NCI-H446 treated with DMSO at 0.1 percent for 48 hours (cell line): ENCODE results near the gene ERF.

Experiments used
- DNase-seq: peaks from one replicate; lab custom pipeline; 2025; lab: John Stamatoyannopoulos, UW

ERF gene

GRCh38 chr19:42254850-42255765 lies at the start of gene ERF:
ERF (minus strand) TSS chr19:42255128; CDS start chr19:42254999, 129 bp downstream.
- peak; percentile 77 for DNase-seq

- DNase-seq = no peak
Observed at GRCh38 chr19:42303876-42304275, 48.9 kb upstream of the ERF start.

- no peak for DNase-seq
Observed at GRCh38 chr19:42303101-42303464, 48.2 kb upstream of the ERF start.

GRCh38 chr19:42301646-42302203 lies 46.8 kb upstream of the ERF start, which contains the start of gene PRR19:
PRR19 (plus strand) TSS chr19:42302132; CDS start chr19:42309585, 7,453 bp downstream.
- DNase-seq = no peak

- DNase-seq = no peak
Observed at GRCh38 chr19:42297039-42297438, 42.1 kb upstream of the ERF start.

GRCh38 chr19:42295831-42296525 lies 41.0 kb upstream of the ERF start:
- DNase-seq = no peak

GRCh38 chr19:42295342-42295741 lies 40.4 kb upstream of the ERF start:
- DNase-seq = no peak

- no peak for DNase-seq
Observed at GRCh38 chr19:42294471-42295137, 39.7 kb upstream of the ERF start.

- DNase-seq = no peak
Observed at GRCh38 chr19:42293948-42294347, 39.0 kb upstream of the ERF start.

- DNase-seq = no peak
Observed at GRCh38 chr19:42293540-42293939, 38.6 kb upstream of the ERF start.

- DNase-seq = no peak
Observed at GRCh38 chr19:42292963-42293362, 38.0 kb upstream of the ERF start.

- DNase-seq = no peak
Observed at GRCh38 chr19:42292042-42292960, 37.4 kb upstream of the ERF start.

- no peak for DNase-seq
Observed at GRCh38 chr19:42291435-42291810, 36.5 kb upstream of the ERF start.

GRCh38 chr19:42290523-42291434 lies 35.9 kb upstream of the ERF start:
- no peak for DNase-seq

GRCh38 chr19:42290136-42290522 lies 35.2 kb upstream of the ERF start:
- no peak for DNase-seq

- DNase-seq = no peak
Observed at GRCh38 chr19:42289556-42290041, 34.7 kb upstream of the ERF start.

- DNase-seq = no peak
Observed at GRCh38 chr19:42288881-42289555, 34.1 kb upstream of the ERF start.

- DNase-seq = no peak
Observed at GRCh38 chr19:42288387-42288786, 33.5 kb upstream of the ERF start.

- DNase-seq = no peak
Observed at GRCh38 chr19:42287827-42288107, 32.8 kb upstream of the ERF start.
